IMR-90 (cell line): ENCODE measurements around the gene PGC. TPM values are rescaled to one million over a fixed set of nuclear protein-coding genes. Genes with fewer than 3 reads are reported as not detected.
A peak's percentile ranks its signal among the peaks of the same experiment; 100 is the strongest.

Experiments
- ATAC-seq: fragments of 200-7000 bp; cut with Tn5 transposase; 2 replicates; pipeline ENCODE4 v1.9.1; 2020; ENCODE audit warnings: low read depth, mild to moderate bottlenecking, moderate library complexity
- BruUV-seq: library from RNA; stranded (reverse); fragments of 400-500 nt; replicated peaks from 2 replicates; lab custom pipeline; 2021; lab: Mats Ljungman, UMichigan
- CTCF ChIA-PET: fragments of 300-600 bp; formaldehyde crosslinking; extraction: SDS; loops from one replicate; lab custom pipeline; 2021; ENCODE audit warnings: antibody characterized with exemption; lab: Yijun Ruan, JAX
- POLR2A ChIA-PET: fragments of 300-600 bp; sonication (Branson Sonifier 250); formaldehyde crosslinking; loops from one replicate; lab custom pipeline; 2022; ENCODE audit warnings: antibody characterized with exemption; ENCODE audit not compliant: unreplicated experiment; lab: Charles Lee
- DNase-seq: peaks from one replicate; pipeline ENCODE4 v3.0.0; 2013
- H2AFZ ChIP-seq: replicated peaks from 2 replicates; pipeline ENCODE3; 2013; ENCODE audit warnings: low read length, mild to moderate bottlenecking; ENCODE audit not compliant: poor library complexity
- H2AK5ac ChIP-seq: 2 replicates; pipeline ENCODE4 v1.6.1; 2013; ENCODE audit warnings: low read depth, low read length, inconsistent platforms
- H2AK9ac ChIP-seq: replicated peaks from 2 replicates; pipeline ENCODE3; 2013; ENCODE audit warnings: mild to moderate bottlenecking, low read depth, low read length, moderate library complexity; ENCODE audit not compliant: poor library complexity
- H2BK120ac ChIP-seq: 2 replicates; pipeline ENCODE4 v1.6.1; 2013; ENCODE audit warnings: low read depth, low read length, inconsistent platforms
- H2BK15ac ChIP-seq: 3 replicates; pipeline ENCODE4 v1.6.1; 2013; ENCODE audit warnings: low read depth, low read length, inconsistent platforms
- H2BK20ac ChIP-seq: 2 replicates; pipeline ENCODE4 v1.6.1; 2013; ENCODE audit warnings: low read depth, mild to moderate bottlenecking, inconsistent platforms, low read length, moderate library complexity
- H2BK5ac ChIP-seq: 2 replicates; pipeline ENCODE4 v1.6.1; 2013; ENCODE audit warnings: mild to moderate bottlenecking, low read depth, low read length, inconsistent platforms; ENCODE audit not compliant: poor library complexity, severe bottlenecking
- H3K14ac ChIP-seq: replicated peaks from 2 replicates; pipeline ENCODE4 v1.6.1; 2013; ENCODE audit warnings: low read depth, low read length, inconsistent platforms
- H3K18ac ChIP-seq: 2 replicates; pipeline ENCODE4 v1.6.1; 2013; ENCODE audit warnings: low read depth, low read length, control low read depth
- H3K23ac ChIP-seq: 2 replicates; pipeline ENCODE4 v1.6.1; 2013; ENCODE audit warnings: low read depth, low read length, inconsistent platforms
- H3K27ac ChIP-seq: 2 replicates; pipeline ENCODE4 v1.5.1; 2013; ENCODE audit warnings: mild to moderate bottlenecking, control low read depth, low read length; ENCODE audit not compliant: insufficient read depth
- H3K27me3 ChIP-seq: 2 replicates; pipeline ENCODE4 v1.6.1; 2013; ENCODE audit warnings: low read length; ENCODE audit not compliant: control insufficient read depth, insufficient read depth
- H3K36me3 ChIP-seq: 2 replicates; pipeline ENCODE4 v1.6.1; 2013; ENCODE audit warnings: low read length, mixed read lengths; ENCODE audit not compliant: control insufficient read depth, insufficient read depth
- H3K4ac ChIP-seq: 2 replicates; pipeline ENCODE4 v1.6.1; 2013; ENCODE audit warnings: low read depth, low read length, inconsistent platforms
- H3K4me1 ChIP-seq: 2 replicates; pipeline ENCODE4 v1.6.1; 2013; ENCODE audit warnings: low read length, mixed read lengths; ENCODE audit not compliant: control insufficient read depth, insufficient read depth
- H3K4me2 ChIP-seq: 2 replicates; pipeline ENCODE4 v1.6.1; 2013; ENCODE audit warnings: low read depth, mild to moderate bottlenecking, control low read depth, low read length, moderate library complexity
- H3K4me3 ChIP-seq: 2 replicates; pipeline ENCODE4 v1.5.1; 2013; ENCODE audit warnings: low read depth, mild to moderate bottlenecking, control low read depth, low read length, moderate library complexity; ENCODE audit not compliant: insufficient read depth
- H3K56ac ChIP-seq: 2 replicates; pipeline ENCODE4 v1.6.1; 2013; ENCODE audit warnings: low read length, inconsistent platforms; ENCODE audit not compliant: insufficient read depth; ENCODE audit errors: extremely low read depth
- H3K79me1 ChIP-seq, 2 experiments: 2 replicates each; pipeline ENCODE4 v1.6.1; 2013; ENCODE audit warnings: low read length in 2 of 2, inconsistent platforms in 1 of 2, low read depth in 1 of 2
- H3K9ac ChIP-seq: 2 replicates; pipeline ENCODE4 v1.6.1; 2013; ENCODE audit warnings: low read depth, low read length, control low read depth
- H3K9me1 ChIP-seq: 2 replicates; pipeline ENCODE4 v1.6.1; 2013; ENCODE audit warnings: low read length, inconsistent platforms; ENCODE audit not compliant: insufficient read depth
- H3K9me3 ChIP-seq: 2 replicates; pipeline ENCODE4 v1.6.1; 2013; ENCODE audit warnings: low read length; ENCODE audit not compliant: control insufficient read depth, insufficient read depth
- H4K20me1 ChIP-seq: 2 replicates; pipeline ENCODE4 v1.6.1; 2013; ENCODE audit warnings: low read length, inconsistent platforms; ENCODE audit not compliant: insufficient read depth
- H4K5ac ChIP-seq: 2 replicates; pipeline ENCODE4 v1.6.1; 2013; ENCODE audit warnings: mild to moderate bottlenecking, low read depth, low read length, control low read depth
- H4K8ac ChIP-seq, 2 experiments: 2 replicates each; pipeline ENCODE4 v1.6.1; 2013; ENCODE audit warnings: low read depth in 2 of 2, low read length in 2 of 2, control low read depth in 1 of 2, inconsistent platforms in 1 of 2
- H4K91ac ChIP-seq: 2 replicates; pipeline ENCODE4 v1.6.1; 2013; ENCODE audit warnings: low read depth, low read length, inconsistent platforms; ENCODE audit not compliant: insufficient read depth
- BHLHE40 ChIP-seq: fragments of 150-350 bp; IDR thresholded peaks from 2 replicates; pipeline ENCODE4 v1.6.1; 2016; ENCODE audit warnings: mild to moderate bottlenecking, low read depth, low read length
- CEBPB ChIP-seq: IDR thresholded peaks from 2 replicates; pipeline ENCODE4 v1.6.1; 2012; ENCODE audit warnings: low read depth, low read length, improper control_type of control experiment
- CHD1 ChIP-seq: IDR thresholded peaks from 2 replicates; pipeline ENCODE4 v1.6.1; 2012; ENCODE audit warnings: low read depth, low read length, improper control_type of control experiment
- CTCF ChIP-seq: conservative IDR thresholded peaks from 2 replicates; pipeline ENCODE4 v1.5.1; 2012; ENCODE audit warnings: mild to moderate bottlenecking, low read depth, low read length, improper control_type of control experiment
- FOS ChIP-seq: fragments of 150-350 bp; IDR thresholded peaks from 2 replicates; pipeline ENCODE4 v1.6.1; 2016; ENCODE audit warnings: low read depth, low read length
- MXI1 ChIP-seq: IDR thresholded peaks from 2 replicates; pipeline ENCODE4 v1.6.1; 2012; ENCODE audit warnings: low read depth, mild to moderate bottlenecking, low read length, moderate library complexity, borderline replicate concordance
- NFE2L2 ChIP-seq: fragments of 150-350 bp; IDR thresholded peaks from 2 replicates; pipeline ENCODE4 v1.6.1; 2016; ENCODE audit warnings: low read depth, mild to moderate bottlenecking, low read length
- POLR2A ChIP-seq: IDR thresholded peaks from 2 replicates; pipeline ENCODE4 v1.6.1; 2012; ENCODE audit warnings: mild to moderate bottlenecking, low read depth, low read length
- RAD21 ChIP-seq: IDR thresholded peaks from 2 replicates; pipeline ENCODE4 v1.6.1; 2012; ENCODE audit warnings: low read length, improper control_type of control experiment
- RCOR1 ChIP-seq: IDR thresholded peaks from 2 replicates; pipeline ENCODE4 v1.6.1; 2012; ENCODE audit warnings: mild to moderate bottlenecking, low read length, improper control_type of control experiment; ENCODE audit not compliant: insufficient replicate concordance
- RFX5 ChIP-seq: IDR thresholded peaks from 2 replicates; pipeline ENCODE4 v1.8.0; 2012; ENCODE audit warnings: low read depth, mild to moderate bottlenecking, low read length, moderate library complexity
- SMC3 ChIP-seq: fragments of 150-350 bp; IDR thresholded peaks from 2 replicates; pipeline ENCODE4 v1.6.1; 2016; ENCODE audit warnings: low read depth, mild to moderate bottlenecking, antibody characterized with exemption, low read length, moderate library complexity
- USF2 ChIP-seq: fragments of 150-350 bp; IDR thresholded peaks from 2 replicates; pipeline ENCODE4 v1.6.1; 2017; ENCODE audit warnings: mild to moderate bottlenecking, antibody characterized with exemption, low read length, low read depth
- WGBS, 2 experiments: methylation state at CpG; one replicate each; pipeline versions ENCODE4 v1.1.5 to v1.1.7; 2013; ENCODE audit warnings: missing lambda C conversion rate in 2 of 2; ENCODE audit not compliant: insufficient read length in 1 of 2; ENCODE audit errors: extremely low coverage in 2 of 2; 5-methylcytosine and 5-hydroxymethylcytosine counted together
- dilution Hi-C: fragments of 300-500 bp; cut with HindIII; formaldehyde crosslinking; loops from one replicate; pipeline ENCODE4 v1.14.3; 2018; ENCODE audit warnings: low sequenced_read_pairs; ENCODE audit not compliant: unreplicated experiment
- in situ Hi-C: fragments of 300-500 bp; cut with MboI; formaldehyde crosslinking; loops from 3 replicates; pipeline ENCODE4 v1.14.3; 2019; ENCODE audit warnings: low sequenced_read_pairs, inconsistent platforms, mixed read lengths
- intact Hi-C: fragments of 100-400 bp; cut with micrococcal nuclease; formaldehyde crosslinking; loops from 2 replicates; pipeline ENCODE4 v1.10.0; 2022
- polyA plus RNA-seq, 3 experiments: library from polyadenylated mRNA; depleted of rRNA; stranded (reverse); fragments of >200 nt; gene quantifications; 2 replicates each; pipeline ENCODE4 v1.2.3, GENCODE V29; 2012; ENCODE audit warnings: low replicate concordance in 1 of 3
- total RNA-seq: library from RNA; depleted of rRNA; stranded (reverse); fragments of >200 nt; gene quantifications from 2 replicates; pipeline ENCODE4 v1.2.3, GENCODE V29; 2012

PGC gene
- total and polyA plus RNA-seq, 2 of the 4 experiments (the other 2 are of a cell fraction) = not detected

- dilution Hi-C loops = no loop called here
- peak overlapping the region; percentile 31; the same call in 1 of the 2 replicates for H2BK20ac ChIP-seq
- DNase-seq = peak; percentile 68
- H2BK5ac ChIP-seq = peak overlapping the region; percentile 59
- H4K5ac ChIP-seq = no peak overlapping the region; the same call in 1 of the 2 replicates
- H3K14ac ChIP-seq = peak overlapping the region; percentile 23; the same call in 1 of the 2 replicates
- POLR2A ChIA-PET = no interaction called here
- peaks cover 15% of the 10 kb centered on the region for H3K4me1 ChIP-seq
- BruUV-seq = no TSS peak
- H3K9me1 ChIP-seq = no peaks in the 10 kb centered on the region; the same call in 1 of the 2 replicates
- H2AK9ac ChIP-seq = peak overlapping the region; percentile 89
- no peak overlapping the region for H3K9ac ChIP-seq
- H2BK15ac ChIP-seq = peak overlapping the region; percentile 41; the same call in 1 of the 3 replicates
- no peaks in the 10 kb centered on the region for H3K27me3 ChIP-seq
- no peaks in the 10 kb centered on the region for H4K20me1 ChIP-seq
- H3K56ac ChIP-seq = no peak overlapping the region
- no peak overlapping the region for H3K4me3 ChIP-seq
- H3K18ac ChIP-seq = peak overlapping the region; percentile 2; the same call in 1 of the 2 replicates
- peak overlapping the region; percentile 61; the same call in 1 of the 2 replicates for H2AK5ac ChIP-seq
- peak overlapping the region; percentile 83 for H2AFZ ChIP-seq
- no peak overlapping the region for H2BK120ac ChIP-seq
- intact Hi-C loops = loop anchor here (2.0 kb wide), 1 partner anchor 29 kb away; the partner anchor contains the start of gene TFEB
- H3K4ac ChIP-seq = peak overlapping the region; percentile 78
- 0 out of 4 replicates have a peak, but pooled peaks cover 0 to 3% of the 10 kb centered on the region in 2 experiments for H3K79me1 ChIP-seq
- in situ Hi-C loops = no loop called here
- WGBS, 2 experiments = 26% methylated on average over 4 of the region's 15 CpGs; no CpG with 5 or more reads in 1 of the 2 experiments
- H3K23ac ChIP-seq = 0 out of 2 replicates have a peak overlapping the region, but pooled peaks have one; percentile 29
- H4K8ac ChIP-seq = peak overlapping the region in 1 of 2 experiments; percentile 62; a peak in 1 of 4 replicates
- ATAC-seq = peak; percentile 91
- peak overlapping the region; percentile 30; the same call in 1 of the 2 replicates for H3K27ac ChIP-seq
- peak overlapping the region; percentile 74 for H4K91ac ChIP-seq
- H3K4me2 ChIP-seq = peak overlapping the region; percentile 15; the same call in 1 of the 2 replicates
- H3K9me3 ChIP-seq = no peaks in the 10 kb centered on the region
- no peaks in the 10 kb centered on the region for H3K36me3 ChIP-seq
- CTCF ChIA-PET = interaction anchor here (1.0 to 1.3 kb wide), 4 partner anchors 9 to 14 kb away, joined by 3 to 4 read pairs (median 3); no protein-coding TSS in a partner anchor
- TF ChIP-seq RCOR1 (no peak), RFX5 (no peak), MXI1 (no peak), SMC3 (peak; percentile 63), CTCF (peak; percentile 64), POLR2A (no peak), RAD21 (peak; percentile 57), CEBPB (no peak), USF2 (no peak), FOS (peak; percentile 59), BHLHE40 (no peak), NFE2L2 (no peak), CHD1 (no peak)
These were observed 41.0 kb downstream of the PGC start for GRCh38 chr6:41705996-41706835.
